ENCODE data around the gene SLC29A4. TPM values are rescaled to one million over a fixed set of nuclear protein-coding genes. Genes with fewer than 3 reads are reported as not detected.
"Not testable (repeated sequence)": the region's sequence is repeated elsewhere in the genome, so short reads cannot be mapped to it uniquely, and the experiment has no call there.

Gene SLC29A4
- total and polyA plus RNA-seq, 2 of the 13 experiments (the other 11 are each of a cell fraction or from before 2014, with no cell fraction given) = 29.7 to 31.7 TPM

DNA sequence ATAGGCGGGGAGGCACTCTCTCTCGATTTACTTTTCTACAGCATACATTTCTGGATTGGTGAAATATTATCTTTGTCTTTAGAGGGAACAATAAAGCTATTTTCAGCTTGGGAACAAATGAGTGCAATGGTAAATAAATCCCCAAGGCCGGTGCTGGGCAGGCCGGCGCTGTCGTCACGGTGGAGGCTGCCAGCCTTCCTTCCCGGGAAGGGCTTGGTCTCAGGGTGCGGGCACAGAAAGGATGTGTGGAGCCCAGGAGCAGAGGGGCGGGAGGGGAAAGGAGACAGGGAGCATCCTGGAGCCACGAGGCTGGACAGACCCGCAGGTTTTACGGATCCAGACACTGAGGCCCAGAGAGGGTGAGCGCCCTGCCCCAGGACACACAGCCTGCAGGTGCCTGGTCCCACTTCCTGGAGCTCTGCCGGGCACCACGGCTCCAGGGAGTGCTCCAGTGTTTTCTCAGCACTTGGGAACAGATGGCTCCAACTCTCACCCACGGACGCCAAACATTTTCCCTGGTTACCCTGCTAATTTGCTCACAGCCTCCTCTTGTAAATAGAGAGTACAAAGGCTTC lies 8.8 kb upstream of the SLC29A4 start:
- peaks cover 19% of the 10 kb centered on the region for H3K4me1 ChIP-seq (ENCODE audit: insufficient read depth, low read length)
- BruUV-seq (replicated peaks); FAIRE-seq; H3K9ac ChIP-seq (ENCODE audit: insufficient read depth, low read depth, low read length); H3K9me3 ChIP-seq (ENCODE audit: low read length); in situ Hi-C loops (cut with HindIII; ENCODE audit: extremely low pct_ligation_motif_present, low pct_unique_long_range_greater_than_20kb); H3K27ac ChIP-seq (ENCODE audit: extremely low read length, insufficient read depth, low read length); H3K27me3 ChIP-seq (ENCODE audit: control insufficient read depth in 1 of 2, insufficient read depth in 2 of 2, low read length in 2 of 2); POLR2A ChIA-PET; H2AFZ ChIP-seq (ENCODE audit: low read length); H3K79me2 ChIP-seq (ENCODE audit: insufficient read depth, low read length); intact Hi-C loops (cut with micrococcal nuclease; ENCODE audit: unreplicated experiment); H3K4me2 ChIP-seq (ENCODE audit: low read depth, low read length); H4K20me1 ChIP-seq (ENCODE audit: insufficient read depth, low read length); H3K4me3 ChIP-seq (replicated peaks in 1 of 3; ENCODE audit: insufficient read depth in 1 of 3, low read depth in 2 of 3, low read length in 3 of 3); CTCF ChIA-PET (ENCODE audit: low intra/inter-chr PET ratio, low total read pairs); H3K36me3 ChIP-seq (replicated peaks in 1 of 2; ENCODE audit: control insufficient read depth in 1 of 2, insufficient read depth in 2 of 2, low read length in 2 of 2); TF ChIP-seq SOX13 (IDR thresholded peaks at IDR 0.05): not testable (repeated sequence)
- WGBS (ENCODE audit: low lambda C conversion rate) = 17% methylated on average over 18 of the region's 18 CpGs
- ATAC-seq (peak; percentile 28), DNase-seq (ENCODE audit: low spot score) (peak; percentile 17)
- TF ChIP-seq, protein P1, sequence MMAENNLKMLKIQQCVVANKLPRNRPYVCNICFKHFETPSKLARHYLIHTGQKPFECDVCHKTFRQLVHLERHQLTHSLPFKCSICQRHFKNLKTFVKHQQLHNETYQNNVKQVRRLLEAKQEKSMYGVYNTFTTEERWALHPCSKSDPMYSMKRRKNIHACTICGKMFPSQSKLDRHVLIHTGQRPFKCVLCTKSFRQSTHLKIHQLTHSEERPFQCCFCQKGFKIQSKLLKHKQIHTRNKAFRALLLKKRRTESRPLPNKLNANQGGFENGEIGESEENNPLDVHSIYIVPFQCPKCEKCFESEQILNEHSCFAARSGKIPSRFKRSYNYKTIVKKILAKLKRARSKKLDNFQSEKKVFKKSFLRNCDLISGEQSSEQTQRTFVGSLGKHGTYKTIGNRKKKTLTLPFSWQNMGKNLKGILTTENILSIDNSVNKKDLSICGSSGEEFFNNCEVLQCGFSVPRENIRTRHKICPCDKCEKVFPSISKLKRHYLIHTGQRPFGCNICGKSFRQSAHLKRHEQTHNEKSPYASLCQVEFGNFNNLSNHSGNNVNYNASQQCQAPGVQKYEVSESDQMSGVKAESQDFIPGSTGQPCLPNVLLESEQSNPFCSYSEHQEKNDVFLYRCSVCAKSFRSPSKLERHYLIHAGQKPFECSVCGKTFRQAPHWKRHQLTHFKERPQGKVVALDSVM (CRISPR knock-in tag; IDR thresholded peaks at IDR 0.05) = peak; percentile 60
- 0 out of 2 replicates have a peak, but pooled peaks have one; percentile 33 for TF ChIP-seq KDM1A (CRISPR knock-in tag; IDR thresholded peaks at IDR 0.05)
- TF ChIP-seq SOX13 (CRISPR knock-in tag; conservative IDR thresholded peaks at IDR 0.05 in 1 of 2, IDR thresholded peaks at IDR 0.05 in 1 of 2) = peak in 1 of 2 experiments; percentile 78; a peak in 1 of 4 replicates
- TF ChIP-seq, protein P2, sequence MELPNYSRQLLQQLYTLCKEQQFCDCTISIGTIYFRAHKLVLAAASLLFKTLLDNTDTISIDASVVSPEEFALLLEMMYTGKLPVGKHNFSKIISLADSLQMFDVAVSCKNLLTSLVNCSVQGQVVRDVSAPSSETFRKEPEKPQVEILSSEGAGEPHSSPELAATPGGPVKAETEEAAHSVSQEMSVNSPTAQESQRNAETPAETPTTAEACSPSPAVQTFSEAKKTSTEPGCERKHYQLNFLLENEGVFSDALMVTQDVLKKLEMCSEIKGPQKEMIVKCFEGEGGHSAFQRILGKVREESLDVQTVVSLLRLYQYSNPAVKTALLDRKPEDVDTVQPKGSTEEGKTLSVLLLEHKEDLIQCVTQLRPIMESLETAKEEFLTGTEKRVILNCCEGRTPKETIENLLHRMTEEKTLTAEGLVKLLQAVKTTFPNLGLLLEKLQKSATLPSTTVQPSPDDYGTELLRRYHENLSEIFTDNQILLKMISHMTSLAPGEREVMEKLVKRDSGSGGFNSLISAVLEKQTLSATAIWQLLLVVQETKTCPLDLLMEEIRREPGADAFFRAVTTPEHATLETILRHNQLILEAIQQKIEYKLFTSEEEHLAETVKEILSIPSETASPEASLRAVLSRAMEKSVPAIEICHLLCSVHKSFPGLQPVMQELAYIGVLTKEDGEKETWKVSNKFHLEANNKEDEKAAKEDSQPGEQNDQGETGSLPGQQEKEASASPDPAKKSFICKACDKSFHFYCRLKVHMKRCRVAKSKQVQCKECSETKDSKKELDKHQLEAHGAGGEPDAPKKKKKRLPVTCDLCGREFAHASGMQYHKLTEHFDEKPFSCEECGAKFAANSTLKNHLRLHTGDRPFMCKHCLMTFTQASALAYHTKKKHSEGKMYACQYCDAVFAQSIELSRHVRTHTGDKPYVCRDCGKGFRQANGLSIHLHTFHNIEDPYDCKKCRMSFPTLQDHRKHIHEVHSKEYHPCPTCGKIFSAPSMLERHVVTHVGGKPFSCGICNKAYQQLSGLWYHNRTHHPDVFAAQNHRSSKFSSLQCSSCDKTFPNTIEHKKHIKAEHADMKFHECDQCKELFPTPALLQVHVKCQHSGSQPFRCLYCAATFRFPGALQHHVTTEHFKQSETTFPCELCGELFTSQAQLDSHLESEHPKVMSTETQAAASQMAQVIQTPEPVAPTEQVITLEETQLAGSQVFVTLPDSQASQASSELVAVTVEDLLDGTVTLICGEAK (IDR thresholded peaks at IDR 0.05) = 0 out of 2 replicates have a peak, but pooled peaks have one; percentile 7
- TF ChIP-seq, protein P2 (CRISPR knock-in tag; IDR thresholded peaks at IDR 0.05) = peak; percentile 97
- peak; percentile 71; the same call in 1 of the 2 replicates for TF ChIP-seq SOX5 (CRISPR knock-in tag; IDR thresholded peaks at IDR 0.05; ENCODE audit: borderline replicate concordance)
- peak; percentile 36; the same call in 1 of the 2 replicates for TF ChIP-seq ZMYM3 (CRISPR knock-in tag; IDR thresholded peaks at IDR 0.05)
- TF ChIP-seq, protein P3, sequence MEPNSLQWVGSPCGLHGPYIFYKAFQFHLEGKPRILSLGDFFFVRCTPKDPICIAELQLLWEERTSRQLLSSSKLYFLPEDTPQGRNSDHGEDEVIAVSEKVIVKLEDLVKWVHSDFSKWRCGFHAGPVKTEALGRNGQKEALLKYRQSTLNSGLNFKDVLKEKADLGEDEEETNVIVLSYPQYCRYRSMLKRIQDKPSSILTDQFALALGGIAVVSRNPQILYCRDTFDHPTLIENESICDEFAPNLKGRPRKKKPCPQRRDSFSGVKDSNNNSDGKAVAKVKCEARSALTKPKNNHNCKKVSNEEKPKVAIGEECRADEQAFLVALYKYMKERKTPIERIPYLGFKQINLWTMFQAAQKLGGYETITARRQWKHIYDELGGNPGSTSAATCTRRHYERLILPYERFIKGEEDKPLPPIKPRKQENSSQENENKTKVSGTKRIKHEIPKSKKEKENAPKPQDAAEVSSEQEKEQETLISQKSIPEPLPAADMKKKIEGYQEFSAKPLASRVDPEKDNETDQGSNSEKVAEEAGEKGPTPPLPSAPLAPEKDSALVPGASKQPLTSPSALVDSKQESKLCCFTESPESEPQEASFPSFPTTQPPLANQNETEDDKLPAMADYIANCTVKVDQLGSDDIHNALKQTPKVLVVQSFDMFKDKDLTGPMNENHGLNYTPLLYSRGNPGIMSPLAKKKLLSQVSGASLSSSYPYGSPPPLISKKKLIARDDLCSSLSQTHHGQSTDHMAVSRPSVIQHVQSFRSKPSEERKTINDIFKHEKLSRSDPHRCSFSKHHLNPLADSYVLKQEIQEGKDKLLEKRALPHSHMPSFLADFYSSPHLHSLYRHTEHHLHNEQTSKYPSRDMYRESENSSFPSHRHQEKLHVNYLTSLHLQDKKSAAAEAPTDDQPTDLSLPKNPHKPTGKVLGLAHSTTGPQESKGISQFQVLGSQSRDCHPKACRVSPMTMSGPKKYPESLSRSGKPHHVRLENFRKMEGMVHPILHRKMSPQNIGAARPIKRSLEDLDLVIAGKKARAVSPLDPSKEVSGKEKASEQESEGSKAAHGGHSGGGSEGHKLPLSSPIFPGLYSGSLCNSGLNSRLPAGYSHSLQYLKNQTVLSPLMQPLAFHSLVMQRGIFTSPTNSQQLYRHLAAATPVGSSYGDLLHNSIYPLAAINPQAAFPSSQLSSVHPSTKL (CRISPR knock-in tag; IDR thresholded peaks at IDR 0.05) = 0 out of 2 replicates have a peak, but pooled peaks have one; percentile 17
